Left lung (tissue), 10 donors: ENCODE measurements around the gene CWF19L1. TPM values are rescaled to one million over a fixed set of nuclear protein-coding genes. Genes with fewer than 3 reads are reported as not detected.

Experiments
- ATAC-seq: fragments of 200-7000 bp; cut with Tn5 transposase; one replicate; pipeline ENCODE4 v1.9.1; 2020; ENCODE audit warnings: moderate library complexity
- DNase-seq, 4 donors: peaks; one replicate each; pipeline ENCODE4 v3.0.0-alpha.2; 2013 to 2020
- H3K27ac ChIP-seq, 2 donors: fragments of 200-600 bp; sonication (generic) in 1 of 2; one replicate each; pipeline versions ENCODE4 v1.5.0 to v1.8.0; 2020 to 2021
- H3K27me3 ChIP-seq, 2 donors: fragments of 200-600 bp; sonication (generic) in 1 of 2; one replicate each; pipeline versions ENCODE4 v1.5.0 to v1.8.0; 2020 to 2021
- H3K36me3 ChIP-seq, 2 donors: fragments of 200-600 bp; sonication (generic) in 1 of 2; one replicate each; pipeline versions ENCODE4 v1.5.0 to v1.8.0; 2020 to 2021
- H3K4me1 ChIP-seq, 2 donors: fragments of 200-600 bp; one replicate each; pipeline ENCODE4 v1.8.0; 2021
- H3K4me3 ChIP-seq, 2 donors: fragments of 200-600 bp; sonication (generic) in 1 of 2; one replicate each; pipeline versions ENCODE4 v1.5.0 to v1.8.0; 2020 to 2021; ENCODE audit warnings: mild to moderate bottlenecking in 1 of 2
- H3K9me3 ChIP-seq, 2 donors: fragments of 200-600 bp; sonication (generic) in 1 of 2; one replicate each; pipeline versions ENCODE4 v1.5.0 to v1.8.0; 2020 to 2021
- intact Hi-C, 2 donors: fragments of 100-400 bp; cut with DNase I; formaldehyde crosslinking; loops; one replicate each; pipeline versions ENCODE4 v1.11.2 to v1.14.2; 2022
- polyA plus RNA-seq, 6 donors: library from polyadenylated mRNA; unstranded; fragments of 120-200 nt; gene quantifications; one replicate each; pipeline ENCODE4 v1.2.1, GENCODE V29; 2013; ENCODE audit not compliant: insufficient read length in 6 of 6
- total RNA-seq, 2 donors: library from RNA; stranded (reverse); fragmentation: NEBNext Ultra II Directional; extraction: Animal tissue kit (Norgen Biotek cat#: 25700); gene quantifications; one replicate each; pipeline ENCODE4 v1.2.1, GENCODE V29; 2021
- TF ChIP-seq, protein P1 (sequence below), 2 donors: fragments of 200-600 bp; sonication (generic) in 1 of 2; IDR thresholded peaks; one replicate each; pipeline versions ENCODE4 v1.5.0 to v1.8.0; 2021; ENCODE audit warnings: antibody characterized with exemption in 2 of 2
- donor health status: DM: no; HTN: yes; CAD: no.
- donor health status: DM: no; HTN: no; CAD: no.

The CWF19L1 gene
- total and polyA plus RNA-seq, 8 donors, result 17.5 to 37.2 (median 33.2) TPM

DNA sequence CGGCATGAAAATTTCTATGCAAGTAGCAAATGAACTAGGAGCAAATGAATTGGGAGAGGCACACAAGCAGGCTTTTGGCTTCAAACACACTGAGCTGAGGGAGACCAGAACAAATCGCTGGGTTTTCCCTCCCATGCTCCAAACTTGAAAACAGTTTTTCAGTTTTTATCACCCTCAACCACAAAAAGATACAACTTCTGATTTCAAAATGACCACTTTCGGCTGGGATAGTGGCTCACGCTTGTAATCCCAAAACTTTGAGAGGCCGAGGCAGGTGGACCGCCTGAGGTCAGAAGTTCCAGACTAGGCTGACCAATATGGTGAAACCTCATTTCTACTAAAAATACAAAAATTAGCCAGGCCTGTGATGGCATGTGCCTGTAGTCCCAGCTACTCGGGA is 29.0 kb downstream of the CWF19L1 start:
- Histone ChIP-seq H3K27ac (no peak overlapping the region), H3K27me3 (no peaks in the 10 kb centered on the region), H3K9me3 (no peaks in the 10 kb centered on the region), H3K4me3 (no peak overlapping the region), H3K36me3 (peaks cover 0 to 97% of the 10 kb centered on the region in 2 donors), H3K4me1 (no peaks in the 10 kb centered on the region)
- ATAC-seq, result no peak
- no peak for DNase-seq
- TF ChIP-seq, protein P1, sequence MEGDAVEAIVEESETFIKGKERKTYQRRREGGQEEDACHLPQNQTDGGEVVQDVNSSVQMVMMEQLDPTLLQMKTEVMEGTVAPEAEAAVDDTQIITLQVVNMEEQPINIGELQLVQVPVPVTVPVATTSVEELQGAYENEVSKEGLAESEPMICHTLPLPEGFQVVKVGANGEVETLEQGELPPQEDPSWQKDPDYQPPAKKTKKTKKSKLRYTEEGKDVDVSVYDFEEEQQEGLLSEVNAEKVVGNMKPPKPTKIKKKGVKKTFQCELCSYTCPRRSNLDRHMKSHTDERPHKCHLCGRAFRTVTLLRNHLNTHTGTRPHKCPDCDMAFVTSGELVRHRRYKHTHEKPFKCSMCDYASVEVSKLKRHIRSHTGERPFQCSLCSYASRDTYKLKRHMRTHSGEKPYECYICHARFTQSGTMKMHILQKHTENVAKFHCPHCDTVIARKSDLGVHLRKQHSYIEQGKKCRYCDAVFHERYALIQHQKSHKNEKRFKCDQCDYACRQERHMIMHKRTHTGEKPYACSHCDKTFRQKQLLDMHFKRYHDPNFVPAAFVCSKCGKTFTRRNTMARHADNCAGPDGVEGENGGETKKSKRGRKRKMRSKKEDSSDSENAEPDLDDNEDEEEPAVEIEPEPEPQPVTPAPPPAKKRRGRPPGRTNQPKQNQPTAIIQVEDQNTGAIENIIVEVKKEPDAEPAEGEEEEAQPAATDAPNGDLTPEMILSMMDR (IDR thresholded peaks at IDR 0.05), result no peak
- intact Hi-C loops, result no loop called here

DNA sequence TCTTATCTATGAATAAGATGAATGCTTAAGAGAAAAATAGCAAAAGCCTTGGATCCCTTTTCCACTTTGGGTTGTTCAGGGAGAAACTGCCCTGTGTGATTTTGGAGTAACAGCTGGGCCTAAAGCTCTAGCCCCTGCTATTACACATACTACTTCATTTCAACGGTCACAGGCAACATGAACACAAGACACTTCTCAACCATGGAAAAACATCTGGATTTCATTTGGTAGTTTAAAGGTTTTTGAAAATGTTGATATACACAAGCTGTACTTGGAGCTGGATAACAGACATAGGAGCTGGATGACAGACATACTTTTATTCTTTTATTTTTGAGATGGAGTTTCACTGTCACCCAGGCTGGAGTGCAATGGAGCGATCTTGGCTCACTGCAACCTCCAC is 35.3 kb downstream of the CWF19L1 start:
- Histone ChIP-seq H3K36me3 (peaks cover 0 to 59% of the 10 kb centered on the region in 2 donors), H3K27me3 (no peaks in the 10 kb centered on the region), H3K4me3 (no peak overlapping the region), H3K4me1 (peaks cover 0 to 12% of the 10 kb centered on the region in 2 donors), H3K27ac (no peak overlapping the region), H3K9me3 (no peaks in the 10 kb centered on the region)
- TF ChIP-seq, protein P1 (IDR thresholded peaks at IDR 0.05), result no peak
- DNase-seq (no peak), ATAC-seq (no peak)
- intact Hi-C loops, result no loop called here

DNA sequence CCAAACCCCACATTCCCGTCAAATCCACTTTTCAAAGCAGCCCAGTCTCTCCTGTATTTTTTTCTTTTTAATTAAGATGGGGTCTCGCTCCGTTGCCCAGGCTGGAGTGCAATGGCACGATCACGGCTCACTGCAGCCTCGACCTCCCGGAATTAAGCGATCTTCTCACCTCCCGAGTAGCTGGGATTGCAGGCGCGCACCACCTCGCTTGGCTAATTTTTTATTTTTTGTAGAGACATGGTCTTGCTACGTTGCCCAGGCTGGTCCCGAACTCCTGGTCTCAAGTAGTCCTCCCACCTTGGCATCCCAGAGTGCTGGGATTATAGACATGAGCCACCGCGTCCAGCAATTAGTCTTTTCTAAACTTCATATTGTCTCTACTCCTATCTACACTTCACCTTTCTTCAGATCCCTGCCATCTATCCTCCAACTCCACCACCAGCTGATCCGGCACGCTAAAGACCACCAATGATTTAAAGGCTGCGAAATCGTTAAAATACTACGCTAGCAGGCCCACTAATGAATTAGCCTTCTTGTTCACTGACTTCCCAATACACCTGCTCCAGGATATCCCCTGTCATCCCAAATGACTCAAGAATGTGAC is 37.5 kb downstream of the CWF19L1 start:
- TF ChIP-seq, protein P1 (IDR thresholded peaks at IDR 0.05), result no peak
- Histone ChIP-seq H3K36me3 (peaks cover 0 to 44% of the 10 kb centered on the region in 2 donors), H3K9me3 (no peaks in the 10 kb centered on the region), H3K4me1 (peaks cover 0 to 12% of the 10 kb centered on the region in 2 donors), H3K4me3 (peak overlapping the region; percentile 74 to 76), H3K27ac (peak overlapping the region; percentile 58 to 82), H3K27me3 (no peaks in the 10 kb centered on the region)
- intact Hi-C loops, result no loop called here
- ATAC-seq (no peak), DNase-seq (peak in 1 of 4 donors; percentile 49)

DNA sequence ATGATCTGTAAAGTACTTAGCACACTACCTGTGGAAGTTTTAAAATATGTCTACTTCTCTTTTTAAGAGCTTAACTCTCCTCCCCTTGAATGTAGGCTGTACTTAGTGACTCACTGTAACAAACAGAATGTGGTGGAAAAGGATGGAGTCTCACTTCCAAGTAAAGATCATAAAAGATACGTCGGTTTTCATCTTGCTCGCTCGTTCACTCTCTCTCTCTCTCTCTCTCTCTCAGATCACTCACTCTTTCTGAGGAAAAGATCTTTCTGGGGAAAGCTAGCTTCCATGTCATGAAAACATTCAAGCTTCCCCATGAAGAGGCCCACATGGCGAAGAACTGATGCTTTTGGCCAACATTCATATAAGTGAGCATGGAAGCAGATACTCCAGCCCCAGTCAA is 43.6 kb downstream of the CWF19L1 start:
- no peak overlapping the region for H3K27ac ChIP-seq
- no peak for ATAC-seq
- DNase-seq, result no peak
- no peaks in the 10 kb centered on the region for H3K27me3 ChIP-seq
- H3K36me3 ChIP-seq, result peaks cover 3 to 66% of the 10 kb centered on the region in 2 donors
- H3K4me3 ChIP-seq, result no peak overlapping the region
- H3K9me3 ChIP-seq, result no peaks in the 10 kb centered on the region
- H3K4me1 ChIP-seq, result peaks cover 0 to 8% of the 10 kb centered on the region in 2 donors
- TF ChIP-seq, protein P1 (IDR thresholded peaks at IDR 0.05), result no peak
- intact Hi-C loops, result no loop called here

DNA sequence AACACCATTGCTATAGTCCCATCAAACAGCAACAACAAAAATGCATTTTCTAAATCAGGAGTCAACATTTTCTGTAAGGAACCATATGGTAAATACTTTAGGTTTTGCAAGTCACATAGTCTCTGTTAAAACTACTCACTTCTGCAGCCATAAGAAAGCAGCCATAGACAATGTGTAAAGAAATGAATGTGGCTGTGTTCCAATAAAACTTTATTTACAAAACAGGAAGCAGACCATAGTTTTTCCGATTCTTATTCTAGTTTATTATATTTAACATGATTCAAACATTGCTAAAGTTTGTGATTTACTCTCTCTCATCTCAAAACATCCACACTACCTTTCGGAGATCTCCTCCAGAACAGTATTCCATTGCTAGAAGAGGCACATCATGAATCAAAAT is 44.9 kb downstream of the CWF19L1 start:
- H3K4me1 ChIP-seq, result no peaks in the 10 kb centered on the region
- no peaks in the 10 kb centered on the region for H3K27me3 ChIP-seq
- no peak overlapping the region for H3K4me3 ChIP-seq
- no peak for DNase-seq
- H3K9me3 ChIP-seq, result no peaks in the 10 kb centered on the region
- no peak for ATAC-seq
- TF ChIP-seq, protein P1 (IDR thresholded peaks at IDR 0.05), result no peak
- intact Hi-C loops, result no loop called here
- H3K27ac ChIP-seq, result no peak overlapping the region
- H3K36me3 ChIP-seq, result peaks cover 3 to 79% of the 10 kb centered on the region in 2 donors
